Hematopoietic multipotent progenitor cell treated with erythropoietin and hydrocortisone succinate and interleukin-3 and kit ligand, for 15 days (in vitro differentiated cells): ENCODE data around the gene ALG6.
"Not testable (repeated sequence)": the region's sequence is repeated elsewhere in the genome, so short reads cannot be mapped to it uniquely, and the experiment has no call there.

Source experiments
- DNase-seq: peaks from one replicate; pipeline ENCODE4 v3.0.0-alpha.2; 2015; ENCODE audit warnings: low spot score

The ALG6 gene

DNA sequence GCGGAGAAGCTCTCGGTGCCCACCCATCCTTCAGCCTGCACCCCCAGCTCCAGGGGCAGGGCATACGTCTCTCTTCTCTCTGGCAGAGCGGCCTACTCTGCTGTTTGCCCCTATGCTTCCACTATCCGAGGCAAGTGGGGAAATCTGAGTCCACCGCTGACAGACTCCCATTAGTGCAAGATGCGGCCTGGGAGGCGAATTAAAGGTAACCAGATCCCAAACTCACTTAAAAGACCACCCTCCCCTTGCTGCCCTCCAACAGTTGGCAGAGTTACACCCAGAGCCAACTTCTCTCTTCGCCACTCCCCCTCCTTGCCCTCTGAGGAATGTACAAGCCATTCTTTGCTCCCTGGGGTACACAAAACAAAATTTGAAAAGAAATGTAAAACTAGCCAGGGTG lies 38.6 kb upstream of the ALG6 start:
- no peak for DNase-seq

- DNase-seq = no peak
Observed at GRCh38 chr1:63329621-63330330, 37.7 kb upstream of the ALG6 start.

DNA sequence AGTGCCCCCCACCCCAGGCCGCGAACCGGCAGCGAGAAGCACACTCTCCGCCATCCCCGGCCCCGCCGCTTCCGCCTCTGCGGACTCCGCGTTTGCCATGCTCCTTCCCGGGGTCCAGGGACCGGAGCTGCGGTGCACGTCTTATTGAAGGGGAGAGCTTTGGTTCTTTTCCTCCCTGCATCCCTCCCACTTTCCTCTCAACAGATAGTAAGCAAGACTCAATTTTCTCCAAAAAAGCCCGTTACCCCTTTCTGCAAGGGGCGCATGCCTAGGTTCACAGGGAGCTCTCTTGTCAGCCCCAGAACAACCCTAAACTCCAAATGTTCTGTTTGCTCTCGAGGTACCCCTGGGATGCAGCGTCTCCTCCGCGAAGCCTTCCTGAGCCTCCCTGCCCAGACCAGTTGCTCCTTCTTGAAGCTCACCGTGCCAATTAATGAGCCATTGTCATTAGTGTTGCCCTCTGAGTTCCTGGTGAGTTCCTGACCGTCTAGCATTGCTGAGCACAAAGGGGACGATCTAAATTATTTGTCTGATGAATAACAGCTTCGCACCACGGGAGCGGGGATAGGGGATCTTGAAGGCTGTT lies 37.0 kb upstream of the ALG6 start:
- DNase-seq = no peak

DNA sequence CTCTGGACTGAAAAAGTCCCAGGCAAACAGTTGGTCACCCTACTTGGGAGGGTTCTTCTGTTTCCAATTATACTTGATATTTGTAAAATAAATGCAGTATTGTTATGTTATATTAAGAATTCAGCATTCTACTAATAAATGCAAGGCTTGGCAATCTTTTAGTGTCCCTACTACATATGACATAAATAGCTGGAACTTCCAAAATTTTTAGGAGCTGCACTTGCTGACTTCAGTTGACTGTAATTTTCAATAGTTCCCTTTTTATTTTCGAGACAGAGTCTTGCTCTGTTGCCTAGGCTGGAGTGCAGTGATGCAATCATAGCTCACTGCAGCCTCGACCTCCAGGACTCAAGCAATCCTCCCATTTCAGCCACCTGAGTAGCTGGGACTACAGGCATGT lies 25.0 kb upstream of the ALG6 start:
- DNase-seq = no peak

GRCh38 chr1:63343922-63344321 lies 23.5 kb upstream of the ALG6 start:
- no peak for DNase-seq

- DNase-seq = no peak
Observed at GRCh38 chr1:63350320-63350719, 17.1 kb upstream of the ALG6 start.

GRCh38 chr1:63352736-63353135 lies 14.7 kb upstream of the ALG6 start:
- DNase-seq = no peak

DNA sequence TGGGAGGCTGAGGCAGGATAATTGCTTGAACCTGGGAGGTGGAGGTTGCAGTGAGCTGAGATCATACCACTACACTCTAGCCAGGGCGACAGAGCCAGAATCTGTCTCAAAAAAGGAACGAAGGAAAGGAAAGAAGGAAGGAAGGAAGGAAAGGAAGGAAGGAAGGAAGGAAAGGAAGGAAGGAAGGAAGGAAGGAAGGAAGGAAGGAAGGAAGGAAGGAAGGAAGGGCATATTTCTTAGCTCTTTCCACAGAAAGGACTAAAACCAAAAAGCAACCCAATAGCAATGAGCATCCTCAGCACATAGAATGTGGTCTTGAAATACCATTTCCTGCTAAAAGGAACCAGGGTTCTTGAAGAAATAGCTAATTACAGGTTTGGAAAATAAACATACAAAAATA lies 11.2 kb upstream of the ALG6 start:
- not testable (repeated sequence) for DNase-seq

GRCh38 chr1:63359561-63359960 lies 7.9 kb upstream of the ALG6 start:
- no peak for DNase-seq

- DNase-seq = no peak
Observed at GRCh38 chr1:63362073-63362472, 5.4 kb upstream of the ALG6 start.

GRCh38 chr1:63362578-63362977 lies 4.8 kb upstream of the ALG6 start:
- no peak for DNase-seq

GRCh38 chr1:63363014-63363413 lies 4.4 kb upstream of the ALG6 start:
- no peak for DNase-seq

GRCh38 chr1:63366908-63367214 lies 566 bp upstream of the ALG6 start:
- no peak for DNase-seq

- no peak for DNase-seq
Observed at GRCh38 chr1:63368131-63368530, 704 bp downstream of the ALG6 start.

DNA sequence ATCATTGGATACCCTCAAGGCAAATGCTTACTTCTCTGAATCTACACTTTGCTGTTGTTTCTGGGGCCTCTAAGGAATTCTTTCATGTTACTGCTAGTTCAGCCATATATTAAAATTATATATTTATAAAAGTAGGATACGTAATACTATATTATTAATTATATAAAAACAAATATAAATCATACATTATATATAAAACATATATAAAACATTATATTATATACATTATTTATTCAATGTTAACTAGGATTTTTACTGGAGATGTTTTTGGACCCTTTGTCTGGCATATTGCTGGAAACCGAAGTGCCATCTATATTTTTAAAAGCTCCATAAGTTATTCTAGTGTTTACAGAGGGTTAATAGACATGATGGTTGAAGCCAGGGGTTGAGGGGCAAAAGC lies 12.2 kb downstream of the ALG6 start:
- no peak for DNase-seq

DNA sequence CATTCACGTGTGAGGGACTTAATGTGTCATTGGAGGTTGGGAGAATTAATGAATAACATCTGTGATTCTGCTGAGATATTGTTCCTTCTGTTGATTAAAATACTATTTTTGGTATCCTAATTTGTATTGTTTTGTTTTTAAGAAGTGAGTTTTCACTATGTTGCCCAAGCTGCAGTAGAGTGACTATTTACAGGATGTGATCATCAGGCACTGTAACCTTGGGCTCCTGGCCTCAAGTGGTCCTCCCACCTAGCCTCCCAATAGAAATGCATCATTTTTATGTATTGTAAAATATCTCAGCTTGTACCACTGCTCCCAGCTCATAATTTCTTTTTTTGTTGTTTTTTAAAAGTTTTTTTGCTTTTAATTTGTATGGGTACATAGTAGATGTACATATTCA lies 14.3 kb downstream of the ALG6 start:
- no peak for DNase-seq

DNA sequence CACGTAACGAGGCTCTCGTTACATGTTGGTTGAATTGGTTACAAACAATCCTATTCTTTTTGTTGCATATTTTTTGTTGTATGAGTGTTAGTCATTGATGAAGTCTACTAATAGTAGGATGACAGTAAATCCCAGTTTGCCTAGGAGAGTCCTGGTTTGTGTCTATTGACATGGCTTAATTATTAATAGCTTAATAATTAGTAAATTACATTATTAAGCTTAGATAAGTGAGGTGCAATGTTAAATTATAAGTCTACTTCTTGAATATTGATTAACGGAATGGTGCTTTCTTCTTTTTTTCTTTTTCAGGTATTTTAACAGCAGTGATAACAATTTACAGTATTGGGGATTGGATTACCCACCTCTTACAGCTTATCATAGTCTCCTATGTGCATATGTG lies 34.5 kb downstream of the ALG6 start:
- DNase-seq = no peak

GRCh38 chr1:63403386-63403785 lies 36.0 kb downstream of the ALG6 start:
- DNase-seq = no peak

DNA sequence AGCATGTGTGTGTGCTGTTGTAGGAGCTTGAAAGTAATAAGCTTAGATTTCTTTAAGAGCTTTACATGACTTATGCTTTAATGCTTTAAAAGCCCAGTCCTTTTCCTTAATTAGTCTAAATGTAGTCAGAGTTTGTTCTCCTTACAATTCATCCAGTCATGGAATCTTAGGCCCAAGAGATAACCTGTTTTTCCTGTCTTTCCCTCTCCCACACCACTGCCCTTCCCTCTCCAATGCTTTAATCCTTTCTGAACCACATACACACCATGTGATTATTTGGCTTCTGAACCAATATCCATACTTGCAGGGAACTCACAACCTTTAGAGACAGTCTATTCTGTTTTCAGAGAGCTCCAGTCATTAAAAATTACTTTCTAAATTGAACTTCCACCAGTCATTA lies 37.6 kb downstream of the ALG6 start:
- no peak for DNase-seq

- no peak for DNase-seq
Observed at GRCh38 chr1:63405987-63406386, 38.6 kb downstream of the ALG6 start.

DNA sequence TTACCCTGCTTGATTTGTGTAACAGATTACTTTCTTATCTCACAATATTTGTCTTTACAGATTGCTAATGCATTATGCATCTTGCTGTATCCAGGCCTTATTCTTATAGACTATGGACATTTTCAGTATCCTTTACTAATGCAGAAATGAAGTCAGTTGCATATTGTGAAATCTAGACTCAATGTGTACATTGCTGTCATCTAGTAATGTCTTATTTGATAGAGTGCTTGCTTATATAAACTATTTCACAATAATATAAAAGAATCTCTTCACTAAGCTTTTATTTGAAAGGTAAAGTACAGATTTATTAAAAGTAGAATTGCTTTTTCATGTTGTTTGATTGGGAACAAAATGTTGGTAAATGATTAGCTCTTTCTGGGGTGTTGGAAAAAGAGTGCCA lies 39.6 kb downstream of the ALG6 start:
- DNase-seq = no peak

GRCh38 chr1:63408331-63408730 lies 40.9 kb downstream of the ALG6 start:
- no peak for DNase-seq

DNA sequence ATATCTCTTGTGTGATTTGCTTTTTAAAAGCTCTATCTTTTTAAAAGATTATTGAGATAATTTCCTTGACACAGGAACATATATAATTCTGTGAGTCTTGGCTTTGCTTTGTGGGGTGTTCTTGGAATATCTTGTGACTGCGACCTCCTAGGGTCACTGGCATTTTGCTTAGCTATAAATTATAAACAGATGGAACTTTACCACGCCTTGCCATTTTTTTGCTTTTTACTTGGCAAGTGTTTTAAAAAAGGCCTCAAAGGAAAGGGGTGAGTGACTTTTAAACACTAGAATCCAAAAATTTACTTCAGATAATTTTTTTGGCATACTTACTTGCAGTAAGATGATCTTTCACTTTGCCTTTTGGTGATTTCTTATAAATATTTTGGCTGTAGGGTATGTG lies 43.6 kb downstream of the ALG6 start:
- DNase-seq = no peak

DNA sequence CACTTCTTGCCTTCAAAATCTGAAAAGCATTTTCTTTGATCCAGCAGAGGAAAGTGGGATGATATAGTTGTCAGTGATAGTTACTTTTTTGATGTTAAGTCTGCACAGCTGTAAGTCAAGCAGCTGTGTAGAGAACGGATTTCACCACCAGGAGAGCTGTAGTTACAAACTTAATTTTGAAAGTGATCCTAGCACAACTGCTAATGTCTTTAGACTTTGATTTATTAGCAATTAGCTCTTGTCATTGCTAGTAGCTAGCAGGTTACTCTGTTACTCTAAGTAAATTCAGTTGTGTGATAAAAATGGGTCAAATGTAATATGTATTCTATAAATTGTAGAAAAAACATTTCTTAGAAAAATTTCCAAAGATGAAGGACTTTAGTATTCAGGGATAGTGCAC lies 46.0 kb downstream of the ALG6 start:
- no peak for DNase-seq
